SK-N-SH treated with all-trans-retinoic acid at 6 μM for 48 hours (cell line): ENCODE results near the gene CELF4.

Experiments used
- ATAC-seq: fragments of 200-7000 bp; cut with Tn5 transposase; 3 replicates; pipeline ENCODE4 v1.9.1; 2020; ENCODE audit warnings: mild to moderate bottlenecking, moderate library complexity
- ARNTL ChIP-seq: fragments of 450-650 bp; formaldehyde crosslinking; IDR thresholded peaks from 2 replicates; pipeline ENCODE4 v1.5.0; 2020; ENCODE audit warnings: low read depth, mild to moderate bottlenecking, moderate library complexity, borderline replicate concordance
- BACH2 ChIP-seq: fragments of 250-450 bp; sonication (Bioruptor Pico); IDR thresholded peaks from 2 replicates; pipeline ENCODE4 v1.9.0; 2021; ENCODE audit warnings: mild to moderate bottlenecking, borderline replicate concordance
- CSDC2 ChIP-seq: fragments of 250-450 bp; sonication (Bioruptor Pico); IDR thresholded peaks from 2 replicates; pipeline ENCODE4 v1.5.0; 2020; ENCODE audit warnings: mild to moderate bottlenecking, moderate library complexity
- GLIS3 ChIP-seq: fragments of 250-450 bp; sonication (Bioruptor Pico); IDR thresholded peaks from 2 replicates; pipeline ENCODE4 v1.5.0; 2020; ENCODE audit warnings: mild to moderate bottlenecking, moderate library complexity
- ISL1 ChIP-seq: fragments of 250-450 bp; sonication (Bioruptor Pico); IDR thresholded peaks from 2 replicates; pipeline ENCODE4 v2.1.2; 2022; ENCODE audit warnings: mild to moderate bottlenecking, moderate library complexity
- PATZ1 ChIP-seq: fragments of 250-450 bp; sonication (Bioruptor Pico); IDR thresholded peaks from 2 replicates; pipeline ENCODE4 v1.8.0; 2020; ENCODE audit warnings: mild to moderate bottlenecking, moderate library complexity, borderline replicate concordance
- PPARA ChIP-seq: fragments of 250-450 bp; sonication (Bioruptor Pico); IDR thresholded peaks from 2 replicates; pipeline ENCODE4 v1.5.0; 2020; ENCODE audit warnings: mild to moderate bottlenecking, borderline replicate concordance
- RARB ChIP-seq: fragments of 250-450 bp; sonication (Bioruptor Pico); IDR thresholded peaks from 2 replicates; pipeline ENCODE4 v1.8.0; 2021; ENCODE audit warnings: mild to moderate bottlenecking, moderate library complexity
- SNAI2 ChIP-seq: fragments of 250-450 bp; sonication (Bioruptor Pico); IDR thresholded peaks from 2 replicates; pipeline ENCODE4 v1.5.0; 2020; ENCODE audit warnings: mild to moderate bottlenecking, moderate library complexity
- TCF4 ChIP-seq: fragments of 250-450 bp; sonication (Bioruptor Pico); IDR thresholded peaks from 2 replicates; pipeline ENCODE4 v1.8.0; 2021; ENCODE audit warnings: mild to moderate bottlenecking, moderate library complexity, borderline replicate concordance
- TOX ChIP-seq: fragments of 250-450 bp; sonication (Bioruptor Pico); IDR thresholded peaks from 2 replicates; pipeline ENCODE4 v1.8.0; 2021; ENCODE audit warnings: mild to moderate bottlenecking, moderate library complexity, borderline replicate concordance
- ZFP3 ChIP-seq: fragments of 250-450 bp; sonication (Bioruptor Pico); IDR thresholded peaks from 2 replicates; pipeline ENCODE4 v1.5.0; 2020; ENCODE audit warnings: mild to moderate bottlenecking, moderate library complexity
- ZFP30 ChIP-seq: fragments of 450-650 bp; formaldehyde crosslinking; IDR thresholded peaks from 2 replicates; pipeline ENCODE4 v1.5.0; 2022; ENCODE audit warnings: mild to moderate bottlenecking, moderate library complexity
- ZNF565 ChIP-seq: fragments of 450-650 bp; formaldehyde crosslinking; conservative IDR thresholded peaks from 2 replicates; pipeline ENCODE4 v1.5.0; 2020; ENCODE audit warnings: low read depth, mild to moderate bottlenecking, moderate library complexity
- ZNF70 ChIP-seq: fragments of 450-650 bp; formaldehyde crosslinking; IDR thresholded peaks from 2 replicates; pipeline ENCODE4 v1.5.0; 2020; ENCODE audit warnings: mild to moderate bottlenecking, moderate library complexity
- ZNF8 ChIP-seq: fragments of 450-650 bp; formaldehyde crosslinking; IDR thresholded peaks from 2 replicates; pipeline ENCODE4 v1.5.0; 2020; ENCODE audit warnings: mild to moderate bottlenecking, moderate library complexity
- TF ChIP-seq, protein P1 (sequence below): fragments of 250-450 bp; sonication (Bioruptor Pico); IDR thresholded peaks from 2 replicates; pipeline ENCODE4 v1.5.1; 2021; ENCODE audit warnings: mild to moderate bottlenecking, moderate library complexity
- TF ChIP-seq, protein P2 (sequence below): fragments of 250-450 bp; sonication (Bioruptor Pico); IDR thresholded peaks from 2 replicates; pipeline ENCODE4 v1.5.0; 2020; ENCODE audit warnings: mild to moderate bottlenecking, moderate library complexity
- TF ChIP-seq, protein P3 (sequence below): fragments of 250-450 bp; sonication (Bioruptor Pico); IDR thresholded peaks from 2 replicates; pipeline ENCODE4 v1.5.1; 2020; ENCODE audit warnings: low read depth, mild to moderate bottlenecking, moderate library complexity
- TF ChIP-seq, protein P4 (sequence below): fragments of 250-450 bp; sonication (Bioruptor Pico); IDR thresholded peaks from 2 replicates; pipeline ENCODE4 v1.8.0; 2021; ENCODE audit warnings: low read depth, mild to moderate bottlenecking, moderate library complexity, borderline replicate concordance

Gene CELF4

DNA sequence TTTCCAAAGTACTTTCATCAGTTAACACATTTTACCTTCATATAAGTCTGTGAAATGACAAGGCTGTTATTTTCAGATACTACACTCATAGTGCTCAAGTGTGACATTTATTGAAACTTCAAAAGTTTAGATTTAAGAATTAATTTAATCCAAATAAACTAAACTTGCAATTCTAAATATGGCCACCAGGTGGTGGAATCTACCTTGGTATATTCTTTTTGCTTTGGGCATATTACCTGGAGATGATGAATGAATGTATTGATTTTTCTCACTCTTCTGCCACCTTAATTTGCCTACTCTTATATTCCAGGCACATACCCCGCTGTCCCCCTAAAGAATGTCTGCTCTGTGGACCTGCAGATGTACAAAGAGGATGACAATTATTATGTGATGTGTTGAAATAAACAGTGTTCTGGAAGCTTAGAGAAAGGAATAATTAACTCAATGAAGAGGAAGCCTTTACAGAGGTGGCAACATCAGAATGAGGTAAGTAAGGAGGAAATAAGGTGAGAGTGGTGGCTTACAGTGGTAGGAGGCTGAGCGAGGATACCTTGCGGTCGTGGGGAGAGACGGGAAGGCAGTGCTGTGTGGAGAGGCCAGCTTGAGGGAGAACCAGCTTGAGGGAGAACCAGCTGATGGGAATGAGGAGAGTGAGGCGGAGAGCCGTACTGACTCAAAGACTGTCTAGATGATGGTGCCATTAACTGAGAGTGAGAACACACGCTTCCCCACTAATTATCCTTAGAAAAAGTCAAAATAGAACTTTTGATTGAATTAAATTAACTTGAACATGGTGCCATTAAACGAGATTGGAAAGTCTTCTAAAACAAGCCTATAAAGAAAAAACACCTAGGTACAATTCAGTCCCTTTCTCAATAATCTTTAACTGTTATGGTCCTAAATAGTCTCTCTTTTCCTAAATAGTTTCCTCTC is 179.5 kb downstream of the CELF4 start (continued):
- no peak for TF ChIP-seq PATZ1 (CRISPR knock-in tag)
- TF ChIP-seq, protein P1, sequence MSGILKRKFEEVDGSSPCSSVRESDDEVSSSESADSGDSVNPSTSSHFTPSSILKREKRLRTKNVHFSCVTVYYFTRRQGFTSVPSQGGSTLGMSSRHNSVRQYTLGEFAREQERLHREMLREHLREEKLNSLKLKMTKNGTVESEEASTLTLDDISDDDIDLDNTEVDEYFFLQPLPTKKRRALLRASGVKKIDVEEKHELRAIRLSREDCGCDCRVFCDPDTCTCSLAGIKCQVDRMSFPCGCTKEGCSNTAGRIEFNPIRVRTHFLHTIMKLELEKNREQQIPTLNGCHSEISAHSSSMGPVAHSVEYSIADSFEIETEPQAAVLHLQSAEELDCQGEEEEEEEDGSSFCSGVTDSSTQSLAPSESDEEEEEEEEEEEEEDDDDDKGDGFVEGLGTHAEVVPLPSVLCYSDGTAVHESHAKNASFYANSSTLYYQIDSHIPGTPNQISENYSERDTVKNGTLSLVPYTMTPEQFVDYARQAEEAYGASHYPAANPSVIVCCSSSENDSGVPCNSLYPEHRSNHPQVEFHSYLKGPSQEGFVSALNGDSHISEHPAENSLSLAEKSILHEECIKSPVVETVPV (CRISPR knock-in tag) = no peak
- TF ChIP-seq GLIS3 (CRISPR knock-in tag) = no peak
- TF ChIP-seq PPARA = no peak
- TF ChIP-seq ZNF565 (CRISPR knock-in tag) = no peak
- TF ChIP-seq ARNTL (CRISPR knock-in tag) = no peak
- no peak for TF ChIP-seq CSDC2 (CRISPR knock-in tag)
- no peak for TF ChIP-seq ISL1
- TF ChIP-seq RARB (CRISPR knock-in tag) = no peak
- no peak for TF ChIP-seq TCF4
- TF ChIP-seq ZNF8 (CRISPR knock-in tag) = no peak

GRCh38 chr18:37383846-37384595 is 181.6 kb downstream of the CELF4 start:
- ATAC-seq = no peak
- TF ChIP-seq ZNF8 (CRISPR knock-in tag) (no peak), RARB (CRISPR knock-in tag) (no peak), ZFP30 (CRISPR knock-in tag) (no peak), TOX (no peak), ARNTL (CRISPR knock-in tag) (no peak), BACH2 (CRISPR knock-in tag) (no peak), SNAI2 (no peak), PPARA (no peak), GLIS3 (CRISPR knock-in tag) (no peak), ZFP3 (CRISPR knock-in tag) (no peak), ZNF70 (CRISPR knock-in tag) (no peak)
- TF ChIP-seq, protein P2, sequence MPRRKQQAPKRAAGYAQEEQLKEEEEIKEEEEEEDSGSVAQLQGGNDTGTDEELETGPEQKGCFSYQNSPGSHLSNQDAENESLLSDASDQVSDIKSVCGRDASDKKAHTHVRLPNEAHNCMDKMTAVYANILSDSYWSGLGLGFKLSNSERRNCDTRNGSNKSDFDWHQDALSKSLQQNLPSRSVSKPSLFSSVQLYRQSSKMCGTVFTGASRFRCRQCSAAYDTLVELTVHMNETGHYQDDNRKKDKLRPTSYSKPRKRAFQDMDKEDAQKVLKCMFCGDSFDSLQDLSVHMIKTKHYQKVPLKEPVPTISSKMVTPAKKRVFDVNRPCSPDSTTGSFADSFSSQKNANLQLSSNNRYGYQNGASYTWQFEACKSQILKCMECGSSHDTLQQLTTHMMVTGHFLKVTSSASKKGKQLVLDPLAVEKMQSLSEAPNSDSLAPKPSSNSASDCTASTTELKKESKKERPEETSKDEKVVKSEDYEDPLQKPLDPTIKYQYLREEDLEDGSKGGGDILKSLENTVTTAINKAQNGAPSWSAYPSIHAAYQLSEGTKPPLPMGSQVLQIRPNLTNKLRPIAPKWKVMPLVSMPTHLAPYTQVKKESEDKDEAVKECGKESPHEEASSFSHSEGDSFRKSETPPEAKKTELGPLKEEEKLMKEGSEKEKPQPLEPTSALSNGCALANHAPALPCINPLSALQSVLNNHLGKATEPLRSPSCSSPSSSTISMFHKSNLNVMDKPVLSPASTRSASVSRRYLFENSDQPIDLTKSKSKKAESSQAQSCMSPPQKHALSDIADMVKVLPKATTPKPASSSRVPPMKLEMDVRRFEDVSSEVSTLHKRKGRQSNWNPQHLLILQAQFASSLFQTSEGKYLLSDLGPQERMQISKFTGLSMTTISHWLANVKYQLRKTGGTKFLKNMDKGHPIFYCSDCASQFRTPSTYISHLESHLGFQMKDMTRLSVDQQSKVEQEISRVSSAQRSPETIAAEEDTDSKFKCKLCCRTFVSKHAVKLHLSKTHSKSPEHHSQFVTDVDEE (CRISPR knock-in tag) = no peak
- TF ChIP-seq, protein P3, sequence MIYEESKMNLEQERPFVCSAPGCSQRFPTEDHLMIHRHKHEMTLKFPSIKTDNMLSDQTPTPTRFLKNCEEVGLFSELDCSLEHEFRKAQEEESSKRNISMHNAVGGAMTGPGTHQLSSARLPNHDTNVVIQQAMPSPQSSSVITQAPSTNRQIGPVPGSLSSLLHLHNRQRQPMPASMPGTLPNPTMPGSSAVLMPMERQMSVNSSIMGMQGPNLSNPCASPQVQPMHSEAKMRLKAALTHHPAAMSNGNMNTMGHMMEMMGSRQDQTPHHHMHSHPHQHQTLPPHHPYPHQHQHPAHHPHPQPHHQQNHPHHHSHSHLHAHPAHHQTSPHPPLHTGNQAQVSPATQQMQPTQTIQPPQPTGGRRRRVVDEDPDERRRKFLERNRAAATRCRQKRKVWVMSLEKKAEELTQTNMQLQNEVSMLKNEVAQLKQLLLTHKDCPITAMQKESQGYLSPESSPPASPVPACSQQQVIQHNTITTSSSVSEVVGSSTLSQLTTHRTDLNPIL (CRISPR knock-in tag) = no peak
- TF ChIP-seq, protein P4, sequence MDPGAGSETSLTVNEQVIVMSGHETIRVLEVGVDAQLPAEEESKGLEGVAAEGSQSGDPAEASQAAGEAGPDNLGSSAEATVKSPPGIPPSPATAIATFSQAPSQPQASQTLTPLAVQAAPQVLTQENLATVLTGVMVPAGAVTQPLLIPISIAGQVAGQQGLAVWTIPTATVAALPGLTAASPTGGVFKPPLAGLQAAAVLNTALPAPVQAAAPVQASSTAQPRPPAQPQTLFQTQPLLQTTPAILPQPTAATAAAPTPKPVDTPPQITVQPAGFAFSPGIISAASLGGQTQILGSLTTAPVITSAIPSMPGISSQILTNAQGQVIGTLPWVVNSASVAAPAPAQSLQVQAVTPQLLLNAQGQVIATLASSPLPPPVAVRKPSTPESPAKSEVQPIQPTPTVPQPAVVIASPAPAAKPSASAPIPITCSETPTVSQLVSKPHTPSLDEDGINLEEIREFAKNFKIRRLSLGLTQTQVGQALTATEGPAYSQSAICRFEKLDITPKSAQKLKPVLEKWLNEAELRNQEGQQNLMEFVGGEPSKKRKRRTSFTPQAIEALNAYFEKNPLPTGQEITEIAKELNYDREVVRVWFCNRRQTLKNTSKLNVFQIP = no peak
- TF ChIP-seq, all 23 proteins: peak for 0
